ENCODE results near the gene PRPF18.
A peak's percentile ranks its signal among the peaks of the same experiment; 100 is the strongest.
"Not testable (repeated sequence)": the region's sequence is repeated elsewhere in the genome, so short reads cannot be mapped to it uniquely, and the experiment has no call there.

The PRPF18 gene, protein sequence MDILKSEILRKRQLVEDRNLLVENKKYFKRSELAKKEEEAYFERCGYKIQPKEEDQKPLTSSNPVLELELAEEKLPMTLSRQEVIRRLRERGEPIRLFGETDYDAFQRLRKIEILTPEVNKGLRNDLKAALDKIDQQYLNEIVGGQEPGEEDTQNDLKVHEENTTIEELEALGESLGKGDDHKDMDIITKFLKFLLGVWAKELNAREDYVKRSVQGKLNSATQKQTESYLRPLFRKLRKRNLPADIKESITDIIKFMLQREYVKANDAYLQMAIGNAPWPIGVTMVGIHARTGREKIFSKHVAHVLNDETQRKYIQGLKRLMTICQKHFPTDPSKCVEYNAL

DNA sequence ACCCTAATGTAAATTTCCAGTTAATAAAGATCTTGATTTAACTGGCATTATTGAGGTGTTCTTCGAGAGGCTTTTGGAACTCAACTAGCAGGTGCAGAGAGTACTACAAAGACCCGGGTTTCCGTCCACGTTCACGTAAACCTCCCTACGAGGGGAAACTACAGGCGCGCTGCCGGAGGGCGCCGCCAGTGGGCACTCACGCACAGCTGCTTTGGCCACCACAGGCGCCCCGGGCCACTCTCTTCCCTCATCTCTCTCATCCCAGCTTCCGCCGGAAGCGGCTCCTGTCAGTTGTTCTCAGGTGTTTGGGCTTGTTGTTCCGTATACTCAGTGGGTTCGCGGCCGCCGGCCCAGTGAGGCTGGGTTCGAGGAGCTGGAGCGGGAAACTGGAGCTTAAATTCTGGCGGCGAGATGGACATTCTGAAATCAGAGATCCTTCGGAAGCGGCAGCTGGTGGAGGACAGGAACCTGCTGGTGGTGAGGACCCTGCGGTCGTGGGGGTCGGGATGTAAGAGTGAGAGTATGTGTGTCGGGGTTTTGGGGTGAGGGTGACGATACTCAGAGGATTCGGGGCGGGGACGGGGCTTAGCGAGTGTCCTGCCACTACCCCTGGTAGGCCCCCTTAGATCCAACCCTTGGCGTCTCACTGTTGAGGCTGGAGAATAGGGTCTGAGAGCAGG, at the start of gene PRPF18:
Gene PRPF18, plus strand, starts transcription at position 290 of the 680 bp plus-strand sequence. Its CDS starts 122 bp downstream, at position 412.
- peak; percentile 64; the same call in 1 of the 2 replicates for TF ChIP-seq POLR2A (IDR thresholded peaks at IDR 0.05; ENCODE audit: low read depth, low read length)
- FAIRE-seq (peak; percentile 90), DNase-seq (ENCODE audit: insufficient read length, low spot score) (peak; percentile 85)

DNA sequence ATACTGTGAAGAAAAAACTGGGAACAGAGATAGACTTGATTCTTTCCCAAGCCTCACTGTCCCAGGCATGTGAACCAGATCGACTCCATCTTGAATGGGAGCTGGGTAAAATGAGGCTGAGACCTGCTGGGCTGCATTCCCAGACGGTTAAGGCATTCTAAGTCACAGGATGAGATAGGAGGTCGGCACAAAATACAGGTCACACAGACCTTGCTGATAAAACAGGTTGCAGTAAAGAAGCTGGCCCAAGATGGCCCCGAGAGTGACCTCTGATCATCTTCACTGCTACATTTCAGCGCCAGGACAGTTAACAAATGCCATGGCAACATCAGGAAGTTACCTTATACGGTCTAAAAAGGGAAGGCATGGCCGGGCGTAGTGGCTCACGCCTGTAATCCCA, 48.8 kb upstream of the PRPF18 start:
- not testable (repeated sequence) for FAIRE-seq; DNase-seq (ENCODE audit: insufficient read length, low spot score)

DNA sequence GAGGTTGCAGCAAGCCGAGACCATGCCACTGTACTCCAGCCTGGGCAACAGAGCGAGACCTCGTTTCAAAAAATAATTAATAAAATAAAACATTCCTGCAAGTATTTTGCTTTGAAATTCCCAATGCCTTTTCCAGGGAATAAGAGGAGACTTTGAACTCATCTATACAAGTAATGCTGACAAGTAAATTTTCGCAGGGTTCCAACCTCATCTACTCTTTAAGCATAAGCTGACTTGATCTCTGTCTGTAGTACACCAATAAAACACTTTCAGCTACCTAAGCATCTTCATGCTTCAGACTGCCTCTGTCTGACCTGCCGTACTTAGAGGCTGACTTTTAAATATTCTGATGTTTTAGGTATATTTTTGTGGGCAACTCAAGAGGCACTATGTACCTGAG, 44.2 kb upstream of the PRPF18 start:
- DNase-seq (ENCODE audit: insufficient read length, low spot score) (no peak), FAIRE-seq (no peak)
- no peak for TF ChIP-seq POLR2A (IDR thresholded peaks at IDR 0.05; ENCODE audit: low read depth, low read length)

DNA sequence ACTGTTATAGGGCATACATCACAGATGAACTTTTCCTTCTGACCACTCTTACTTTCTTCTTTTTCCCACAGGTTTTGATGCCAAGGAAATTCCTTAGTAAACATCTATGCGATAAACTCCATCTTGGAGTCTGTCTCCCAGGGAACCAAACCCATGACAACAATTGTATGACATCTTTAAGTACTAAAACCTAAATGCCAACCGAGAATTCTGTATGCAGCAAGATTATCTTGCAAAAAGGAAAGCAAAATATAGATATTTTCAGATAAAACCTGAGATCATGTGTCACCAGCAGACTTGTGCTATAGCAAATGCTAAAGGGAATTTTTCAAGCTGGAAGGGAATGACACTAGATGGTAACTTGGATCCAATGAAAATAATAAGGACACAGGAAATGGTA, 36.0 kb upstream of the PRPF18 start:
- no peak for TF ChIP-seq POLR2A (IDR thresholded peaks at IDR 0.05; ENCODE audit: low read depth, low read length)
- DNase-seq (ENCODE audit: insufficient read length, low spot score) = no peak
- FAIRE-seq = no peak

DNA sequence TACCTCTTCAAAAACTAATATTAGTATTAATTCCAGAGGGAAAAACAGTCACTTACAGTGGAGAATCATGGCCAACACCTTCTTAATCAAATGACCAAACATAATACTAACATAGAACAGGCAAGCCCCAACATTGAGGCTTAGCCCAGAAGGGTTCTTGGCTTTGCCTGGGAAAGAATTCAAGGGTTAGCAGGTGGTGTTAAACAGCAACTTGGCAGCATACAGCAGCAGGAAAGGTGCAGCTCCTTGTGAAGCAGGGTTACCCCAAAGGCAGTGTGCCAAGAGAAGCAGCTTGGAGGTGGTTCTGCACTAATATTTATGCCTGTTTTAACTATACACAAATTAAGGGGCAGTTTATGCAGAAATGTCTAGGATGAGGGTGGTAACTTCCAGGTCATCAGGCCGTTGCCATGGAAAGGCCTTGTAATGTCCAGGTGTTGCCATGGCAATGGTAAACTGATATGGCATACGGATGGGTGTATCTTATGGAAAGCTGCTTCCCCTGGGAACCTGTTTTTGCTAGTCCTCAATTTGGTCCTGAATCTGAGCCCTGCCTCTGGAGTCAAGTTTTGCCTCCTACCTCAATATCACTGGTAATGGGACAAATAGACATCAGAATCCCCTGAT, 30.8 kb upstream of the PRPF18 start:
- no peak for TF ChIP-seq POLR2A (IDR thresholded peaks at IDR 0.05; ENCODE audit: low read depth, low read length)
- no peak for DNase-seq (ENCODE audit: insufficient read length, low spot score)
- FAIRE-seq = peak; percentile 6

DNA sequence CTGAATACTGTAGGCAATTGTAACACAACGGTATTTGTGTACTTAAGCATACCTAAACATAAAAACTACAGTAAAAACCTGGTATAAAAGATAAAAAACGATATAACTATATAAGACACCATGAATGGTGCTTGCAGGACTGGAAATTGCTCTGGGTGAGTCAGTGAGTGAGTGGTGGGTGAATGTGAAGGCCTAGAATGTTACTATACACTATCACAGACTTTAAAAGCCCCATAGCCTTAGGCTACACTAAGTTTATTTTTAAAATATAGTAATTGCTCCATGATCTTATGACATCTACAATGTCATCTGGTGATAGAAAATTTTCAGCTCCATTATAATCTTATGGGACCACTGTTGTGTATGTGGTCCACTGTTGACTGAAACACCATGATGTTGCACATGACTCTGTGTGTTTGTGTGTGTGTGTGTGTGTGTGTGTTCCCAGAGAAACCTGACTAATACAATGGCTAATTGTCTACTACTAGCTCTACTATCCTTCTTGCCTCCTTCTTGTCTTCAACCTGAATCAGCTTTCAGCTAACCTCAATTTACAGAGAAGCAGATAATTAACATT, 27.6 kb upstream of the PRPF18 start:
- no peak for TF ChIP-seq POLR2A (IDR thresholded peaks at IDR 0.05; ENCODE audit: low read depth, low read length)
- DNase-seq (ENCODE audit: insufficient read length, low spot score) (no peak), FAIRE-seq (peak; percentile 55)

DNA sequence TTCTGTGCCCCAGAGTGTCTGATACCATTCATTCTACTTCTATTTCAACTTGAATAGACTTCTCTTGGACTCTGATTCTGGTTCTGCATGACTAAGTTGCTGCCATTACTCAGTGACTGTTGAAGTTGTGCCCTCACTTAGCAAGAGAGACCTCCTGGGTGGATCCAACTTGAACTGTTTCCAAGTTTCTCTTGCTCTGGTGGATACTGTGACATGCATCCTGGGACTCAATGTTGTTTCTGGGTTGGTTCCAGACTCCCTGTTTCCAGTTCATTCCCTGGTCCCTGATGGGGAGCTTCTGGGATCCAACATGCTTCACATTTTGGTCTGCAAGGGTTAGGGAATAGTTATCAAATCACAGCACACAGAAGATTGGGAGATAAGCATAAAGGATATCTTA, 26.2 kb upstream of the PRPF18 start:
- DNase-seq (ENCODE audit: insufficient read length, low spot score) (peak; percentile 34), FAIRE-seq (peak; percentile 96)
- TF ChIP-seq POLR2A (IDR thresholded peaks at IDR 0.05; ENCODE audit: low read depth, low read length) = no peak

DNA sequence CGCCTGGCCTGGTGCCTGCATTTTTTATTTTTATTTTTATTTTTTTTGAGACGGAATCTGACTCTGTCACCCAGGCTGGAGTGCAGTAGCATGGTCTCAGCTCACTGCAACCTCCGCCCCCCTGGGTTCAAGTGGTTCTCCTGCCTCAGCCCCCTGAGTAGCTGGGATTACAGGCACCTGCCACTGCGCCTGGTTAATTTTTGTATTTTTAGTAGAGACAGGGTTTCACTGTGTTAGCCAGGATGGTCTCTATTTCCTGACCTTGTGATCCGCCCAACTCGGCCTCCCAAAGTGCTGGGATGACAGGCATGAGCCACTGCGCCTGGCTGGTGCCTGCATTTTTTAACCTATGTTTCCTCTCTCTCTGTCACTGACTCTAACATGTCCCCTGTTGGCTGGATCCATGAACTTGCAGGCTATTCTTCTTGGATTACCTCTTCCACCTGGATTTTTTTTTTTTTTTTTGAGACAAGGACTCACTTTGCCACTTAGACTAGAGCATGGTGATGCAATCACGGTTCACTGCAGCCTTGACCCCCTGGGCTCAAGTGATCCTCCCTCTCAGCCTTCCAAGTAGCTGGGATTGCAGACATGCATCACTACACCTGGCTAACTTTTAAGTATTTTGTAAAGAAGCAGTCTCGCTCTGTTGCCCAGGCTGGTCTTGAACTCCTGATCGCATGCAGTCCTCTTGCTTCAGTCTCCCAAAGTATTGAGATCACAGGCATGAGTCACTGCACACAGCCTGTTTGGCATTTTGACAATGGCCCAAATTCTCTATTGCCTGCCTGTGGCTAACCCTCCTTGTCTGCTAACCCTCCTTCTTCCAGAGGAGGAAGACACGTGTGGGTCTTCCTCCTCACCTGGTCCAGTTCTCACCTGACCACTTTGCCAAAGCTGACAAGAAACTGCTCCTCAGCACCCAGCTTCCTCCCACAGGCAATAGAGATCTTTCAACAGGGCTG, 23.0 kb upstream of the PRPF18 start:
- DNase-seq (ENCODE audit: insufficient read length, low spot score) = no peak
- TF ChIP-seq POLR2A (IDR thresholded peaks at IDR 0.05; ENCODE audit: low read depth, low read length) = no peak
- FAIRE-seq = no peak

DNA sequence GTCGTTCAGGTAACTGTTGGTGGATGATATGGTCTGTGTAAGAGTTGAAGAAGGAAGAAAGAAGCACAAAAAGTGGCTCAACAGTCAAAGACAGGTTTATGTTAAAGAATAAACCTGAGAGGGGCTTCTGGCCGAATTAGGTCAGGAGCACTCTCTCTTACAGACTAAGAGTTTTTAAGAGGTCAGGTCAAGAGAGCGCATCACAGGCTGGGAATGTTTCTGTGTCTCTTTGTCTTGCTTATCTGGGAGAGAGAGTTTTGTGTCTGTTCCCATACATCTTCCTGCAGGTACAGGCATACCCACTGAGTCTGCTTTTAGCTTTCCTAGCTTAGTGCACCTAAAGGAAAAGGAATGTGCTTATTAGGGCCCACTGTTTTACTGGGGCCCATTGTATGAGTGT, 22.2 kb upstream of the PRPF18 start:
- no peak for TF ChIP-seq POLR2A (IDR thresholded peaks at IDR 0.05; ENCODE audit: low read depth, low read length)
- DNase-seq (ENCODE audit: insufficient read length, low spot score) (no peak), FAIRE-seq (no peak)

DNA sequence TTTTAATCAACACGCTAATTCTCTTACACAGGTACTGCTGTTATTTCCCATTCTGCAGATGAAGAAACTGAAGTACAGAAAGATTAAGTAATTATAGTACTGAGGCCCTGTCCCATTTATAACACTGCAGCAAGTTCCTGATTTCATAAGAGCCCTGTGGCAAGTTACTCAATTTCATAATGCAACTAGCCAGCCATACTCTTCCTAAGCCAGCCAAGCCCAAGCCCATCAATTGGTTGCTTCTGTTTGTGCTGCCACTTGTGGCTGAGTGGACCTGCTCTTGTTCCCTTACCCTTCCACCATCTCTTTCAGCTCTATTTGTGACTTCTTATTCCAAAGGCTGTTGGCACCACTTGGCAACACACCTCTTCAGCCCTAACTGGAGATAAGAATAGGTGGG, 19.7 kb upstream of the PRPF18 start:
- DNase-seq (ENCODE audit: insufficient read length, low spot score) (no peak), FAIRE-seq (no peak)
- no peak for TF ChIP-seq POLR2A (IDR thresholded peaks at IDR 0.05; ENCODE audit: low read depth, low read length)

DNA sequence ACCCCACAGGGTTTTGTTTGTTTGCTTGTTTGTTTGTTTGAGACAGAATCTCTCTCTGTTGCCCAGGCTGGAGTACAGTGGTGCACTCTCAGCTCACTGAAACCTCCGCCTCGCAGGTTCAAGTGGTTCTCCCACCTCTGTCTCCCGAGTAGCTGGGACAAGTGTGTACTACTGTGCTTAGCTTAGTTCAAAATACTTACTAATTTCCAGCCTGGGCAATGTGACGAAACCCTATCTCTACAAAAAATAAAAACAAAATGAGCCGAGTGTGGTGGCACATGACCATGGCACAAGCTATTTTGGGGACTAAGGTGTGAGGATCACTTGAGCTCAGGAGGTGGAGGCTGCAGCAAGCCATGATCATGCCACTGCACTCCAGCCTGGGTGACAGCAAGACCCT, 15.2 kb upstream of the PRPF18 start:
- TF ChIP-seq POLR2A (IDR thresholded peaks at IDR 0.05; ENCODE audit: low read depth, low read length) = no peak
- FAIRE-seq = no peak
- DNase-seq (ENCODE audit: insufficient read length, low spot score) = no peak

DNA sequence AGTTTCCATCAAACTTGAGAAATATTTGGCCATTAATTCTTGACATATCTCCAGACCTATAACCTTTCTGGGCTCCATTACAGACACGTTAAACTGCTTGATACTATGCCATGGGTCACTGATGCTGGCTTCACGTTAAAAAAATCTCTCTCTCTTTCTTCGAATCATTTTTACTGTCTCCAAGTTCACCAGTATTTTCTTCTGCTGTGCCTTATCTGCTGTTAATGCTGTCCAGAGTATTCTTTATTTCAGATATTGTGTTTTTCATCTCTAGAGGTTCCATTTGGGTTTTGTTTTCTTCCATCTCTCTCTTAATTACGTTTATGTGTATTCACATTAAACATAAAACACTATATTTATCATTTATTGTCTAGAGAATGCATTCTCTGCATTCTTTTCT, 12.8 kb upstream of the PRPF18 start:
- DNase-seq (ENCODE audit: insufficient read length, low spot score) = no peak
- no peak for FAIRE-seq
- TF ChIP-seq POLR2A (IDR thresholded peaks at IDR 0.05; ENCODE audit: low read depth, low read length) = no peak

DNA sequence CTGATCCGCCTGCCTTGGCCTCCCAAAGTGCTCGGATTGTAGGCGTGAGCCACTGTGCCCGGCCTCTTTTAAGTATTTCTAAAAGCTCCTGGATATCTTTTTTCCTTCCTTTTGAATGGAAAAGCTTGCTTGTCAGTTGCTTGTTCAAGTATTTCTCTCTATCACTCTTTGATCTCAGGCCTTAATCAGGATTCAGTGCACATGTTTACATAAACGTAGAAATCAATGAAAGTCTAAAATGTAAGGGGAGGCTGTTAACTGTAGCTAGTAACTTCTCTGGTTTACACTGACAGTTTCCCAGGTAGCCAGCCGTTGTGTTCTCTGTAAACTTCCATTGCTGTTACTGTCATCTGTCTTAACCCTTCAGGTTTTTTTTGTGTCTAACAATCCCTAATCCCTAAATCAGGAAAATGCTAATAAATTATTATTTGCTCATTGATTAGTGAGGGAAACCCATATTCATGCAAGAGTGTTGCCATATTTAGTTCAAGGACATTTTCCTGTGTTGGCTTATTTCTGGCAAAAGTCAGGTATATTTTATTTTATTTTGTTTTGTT, 1.5 kb upstream of the PRPF18 start:
- DNase-seq (ENCODE audit: insufficient read length, low spot score) (no peak), FAIRE-seq (no peak)
- TF ChIP-seq POLR2A (IDR thresholded peaks at IDR 0.05; ENCODE audit: low read depth, low read length) = no peak
